ENCODE results near the gene CD300LB.
"Not testable (repeated sequence)": the region's sequence is repeated elsewhere in the genome, so short reads cannot be mapped to it uniquely, and the experiment has no call there.

CD300LB gene

GRCh38 chr17:74493331-74493833 lies 37.9 kb downstream of the CD300LB start:
- DNase-seq, result peak in 38 of 51 donors; percentile 6 to 74 (median 39)

- no peak for DNase-seq
Observed at GRCh38 chr17:74491626-74492025, 39.6 kb downstream of the CD300LB start.

GRCh38 chr17:74490716-74491115 lies 40.6 kb downstream of the CD300LB start:
- no peak for DNase-seq

GRCh38 chr17:74488276-74488675 lies 43.0 kb downstream of the CD300LB start:
- DNase-seq, result not testable (repeated sequence)

GRCh38 chr17:74485841-74486240 lies 45.4 kb downstream of the CD300LB start:
- no peak for DNase-seq

- no peak for DNase-seq
Observed at GRCh38 chr17:74485022-74485743, 46.1 kb downstream of the CD300LB start.

GRCh38 chr17:74484066-74484465 lies 47.2 kb downstream of the CD300LB start:
- DNase-seq, result no peak

GRCh38 chr17:74481621-74482020 lies 49.7 kb downstream of the CD300LB start:
- DNase-seq, result no peak

- DNase-seq, result no peak
Observed at GRCh38 chr17:74480290-74480689, 51.0 kb downstream of the CD300LB start.

- peak in 4 of 51 donors; percentile 8 to 23 (median 11) for DNase-seq
Observed at GRCh38 chr17:74478420-74479100, 52.7 kb downstream of the CD300LB start.

- DNase-seq, result no peak
Observed at GRCh38 chr17:74477411-74477810, 53.9 kb downstream of the CD300LB start.

GRCh38 chr17:74475189-74475588 lies 56.1 kb downstream of the CD300LB start:
- DNase-seq, result no peak

- DNase-seq, result no peak
Observed at GRCh38 chr17:74474043-74474792, 57.1 kb downstream of the CD300LB start.

- DNase-seq, result no peak
Observed at GRCh38 chr17:74473294-74473693, 58.0 kb downstream of the CD300LB start.

GRCh38 chr17:74472890-74473289 lies 58.4 kb downstream of the CD300LB start:
- no peak for DNase-seq

GRCh38 chr17:74471341-74471740 lies 59.9 kb downstream of the CD300LB start:
- no peak for DNase-seq

All from hypothalamus (tissue), 51 donors.